SU-DHL-6 (cell line): ENCODE measurements around the gene ACAT2.

Experiments
- H2AFZ ChIP-seq: fragments of 200-600 bp; sonication (generic); 2 replicates; pipeline ENCODE4 v1.6.1; 2014; ENCODE audit warnings: low read depth, mild to moderate bottlenecking, moderate library complexity, mixed read lengths, antibody characterized with exemption, low read length; ENCODE audit not compliant: severe bottlenecking
- H3F3A ChIP-seq: fragments of 200-600 bp; shearing (Covaris generic); 2 replicates; pipeline ENCODE4 v1.6.0; 2016; ENCODE audit warnings: antibody characterized with exemption, mild to moderate bottlenecking; ENCODE audit not compliant: insufficient read depth
- H3K27ac ChIP-seq: fragments of 200-600 bp; sonication (generic); 2 replicates; pipeline ENCODE4 v1.5.1; 2016; ENCODE audit warnings: low read depth, mild to moderate bottlenecking, low read length, moderate library complexity, mixed read lengths
- H3K27me3 ChIP-seq: fragments of 200-600 bp; sonication (generic), shearing (Covaris generic); 2 replicates; pipeline ENCODE4 v1.6.0; 2014; ENCODE audit warnings: mild to moderate bottlenecking, low read length
- H3K36me3 ChIP-seq: fragments of 200-600 bp; sonication (generic); 2 replicates; pipeline ENCODE4 v1.6.1; 2014; ENCODE audit warnings: mild to moderate bottlenecking, low read length, mixed read lengths
- H3K4me2 ChIP-seq: fragments of 300-600, 200-600 bp; shearing (Covaris generic), sonication (generic); 2 replicates; pipeline ENCODE4 v1.6.0; 2014; ENCODE audit warnings: low read length, low read depth, mild to moderate bottlenecking; ENCODE audit not compliant: poor library complexity, severe bottlenecking
- H3K4me3 ChIP-seq: fragments of 200-600 bp; sonication (generic); 2 replicates; pipeline ENCODE4 v1.5.1; 2014; ENCODE audit warnings: antibody characterized with exemption, low read length, mild to moderate bottlenecking, mixed read lengths; ENCODE audit not compliant: insufficient read depth, poor library complexity, severe bottlenecking
- H3K79me2 ChIP-seq: fragments of 200-600 bp; sonication (generic); 2 replicates; pipeline ENCODE4 v1.6.1; 2014; ENCODE audit warnings: mild to moderate bottlenecking, low read length, moderate library complexity; ENCODE audit not compliant: insufficient read depth
- H3K9ac ChIP-seq: fragments of 200-600 bp; sonication (generic); 2 replicates; pipeline ENCODE4 v1.7.0; 2014; ENCODE audit warnings: mild to moderate bottlenecking, low read length
- H3K9me2 ChIP-seq: fragments of 200-600 bp; sonication (generic); replicated peaks from 2 replicates; pipeline ENCODE4 v1.6.1; 2014; ENCODE audit warnings: low read length; ENCODE audit not compliant: insufficient read depth
- H3K9me3 ChIP-seq: fragments of 200-600 bp; sonication (generic); 2 replicates; pipeline ENCODE4 v1.6.1; 2014; ENCODE audit warnings: low read length, mixed read lengths; ENCODE audit not compliant: insufficient read depth
- H4K20me1 ChIP-seq: fragments of 200-600 bp; sonication (generic); 2 replicates; pipeline ENCODE4 v1.6.1; 2014; ENCODE audit warnings: low read depth, mild to moderate bottlenecking, antibody characterized with exemption, low read length, moderate library complexity, mixed read lengths
- CTCF ChIP-seq: fragments of 200-600 bp; sonication (generic); IDR thresholded peaks from one replicate; pipeline ENCODE4 v1.5.1; 2017; ENCODE audit warnings: antibody characterized with exemption, mild to moderate bottlenecking, low read length, moderate library complexity; ENCODE audit not compliant: insufficient read depth, poor library complexity, severe bottlenecking
- EZH2phosphoT487 ChIP-seq: fragments of 200-600 bp; sonication (generic), shearing (Covaris generic); conservative IDR thresholded peaks from 2 replicates; pipeline ENCODE4 v1.6.1; 2018; ENCODE audit warnings: mild to moderate bottlenecking, antibody characterized with exemption, low read length, moderate library complexity, mixed read lengths

The ACAT2 gene

GRCh38 chr6:159826968-159827647 is 65.3 kb downstream of the ACAT2 start:
- Histone ChIP-seq H3K79me2 (no peaks in the 10 kb centered on the region), H3K27me3 (no peaks in the 10 kb centered on the region), H3K9me3 (no peaks in the 10 kb centered on the region), H2AFZ (no peak overlapping the region), H3K4me2 (no peak overlapping the region), H3K4me3 (no peak overlapping the region), H3K9me2 (no peaks in the 10 kb centered on the region), H3F3A (no peaks in the 10 kb centered on the region), H4K20me1 (no peaks in the 10 kb centered on the region), H3K9ac (no peak overlapping the region), H3K36me3 (no peaks in the 10 kb centered on the region), H3K27ac (no peak overlapping the region)
- TF ChIP-seq EZH2phosphoT487 (no peak), CTCF (no peak)

GRCh38 chr6:159828074-159828473 is 66.2 kb downstream of the ACAT2 start:
- Histone ChIP-seq H3K9me3 (no peaks in the 10 kb centered on the region), H3K9me2 (no peaks in the 10 kb centered on the region), H3K4me3 (no peak overlapping the region), H3K79me2 (no peaks in the 10 kb centered on the region), H3K9ac (no peak overlapping the region), H3K4me2 (no peak overlapping the region), H3K27ac (no peak overlapping the region), H2AFZ (no peak overlapping the region), H4K20me1 (no peaks in the 10 kb centered on the region), H3K36me3 (no peaks in the 10 kb centered on the region), H3K27me3 (no peaks in the 10 kb centered on the region), H3F3A (no peaks in the 10 kb centered on the region)
- TF ChIP-seq CTCF, result no peak
- TF ChIP-seq EZH2phosphoT487, result no peak
